IMR-90 (cell line): ENCODE measurements around the gene MACC1. TPM values are rescaled to one million over a fixed set of nuclear protein-coding genes. Genes with fewer than 3 reads are reported as not detected.

ENCODE experiments used
- ATAC-seq: fragments of 200-7000 bp; cut with Tn5 transposase; 2 replicates; pipeline ENCODE4 v1.9.1; 2020; ENCODE audit warnings: low read depth, mild to moderate bottlenecking, moderate library complexity
- BruUV-seq: library from RNA; stranded (reverse); fragments of 400-500 nt; replicated peaks from 2 replicates; lab custom pipeline; 2021; lab: Mats Ljungman, UMichigan
- CTCF ChIA-PET: fragments of 300-600 bp; formaldehyde crosslinking; extraction: SDS; loops from one replicate; lab custom pipeline; 2021; ENCODE audit warnings: antibody characterized with exemption; lab: Yijun Ruan, JAX
- POLR2A ChIA-PET: fragments of 300-600 bp; sonication (Branson Sonifier 250); formaldehyde crosslinking; loops from one replicate; lab custom pipeline; 2022; ENCODE audit warnings: antibody characterized with exemption; ENCODE audit not compliant: unreplicated experiment; lab: Charles Lee
- DNase-seq: peaks from one replicate; pipeline ENCODE4 v3.0.0; 2013
- H2AFZ ChIP-seq: replicated peaks from 2 replicates; pipeline ENCODE3; 2013; ENCODE audit warnings: low read length, mild to moderate bottlenecking; ENCODE audit not compliant: poor library complexity
- H2AK5ac ChIP-seq: 2 replicates; pipeline ENCODE4 v1.6.1; 2013; ENCODE audit warnings: low read depth, low read length, inconsistent platforms
- H2AK9ac ChIP-seq: replicated peaks from 2 replicates; pipeline ENCODE3; 2013; ENCODE audit warnings: mild to moderate bottlenecking, low read depth, low read length, moderate library complexity; ENCODE audit not compliant: poor library complexity
- H2BK120ac ChIP-seq: 2 replicates; pipeline ENCODE4 v1.6.1; 2013; ENCODE audit warnings: low read depth, low read length, inconsistent platforms
- H2BK15ac ChIP-seq: 3 replicates; pipeline ENCODE4 v1.6.1; 2013; ENCODE audit warnings: low read depth, low read length, inconsistent platforms
- H2BK20ac ChIP-seq: 2 replicates; pipeline ENCODE4 v1.6.1; 2013; ENCODE audit warnings: low read depth, mild to moderate bottlenecking, inconsistent platforms, low read length, moderate library complexity
- H2BK5ac ChIP-seq: 2 replicates; pipeline ENCODE4 v1.6.1; 2013; ENCODE audit warnings: mild to moderate bottlenecking, low read depth, low read length, inconsistent platforms; ENCODE audit not compliant: poor library complexity, severe bottlenecking
- H3K14ac ChIP-seq: replicated peaks from 2 replicates; pipeline ENCODE4 v1.6.1; 2013; ENCODE audit warnings: low read depth, low read length, inconsistent platforms
- H3K18ac ChIP-seq: 2 replicates; pipeline ENCODE4 v1.6.1; 2013; ENCODE audit warnings: low read depth, low read length, control low read depth
- H3K23ac ChIP-seq: 2 replicates; pipeline ENCODE4 v1.6.1; 2013; ENCODE audit warnings: low read depth, low read length, inconsistent platforms
- H3K27ac ChIP-seq: 2 replicates; pipeline ENCODE4 v1.5.1; 2013; ENCODE audit warnings: mild to moderate bottlenecking, control low read depth, low read length; ENCODE audit not compliant: insufficient read depth
- H3K27me3 ChIP-seq: 2 replicates; pipeline ENCODE4 v1.6.1; 2013; ENCODE audit warnings: low read length; ENCODE audit not compliant: control insufficient read depth, insufficient read depth
- H3K36me3 ChIP-seq: 2 replicates; pipeline ENCODE4 v1.6.1; 2013; ENCODE audit warnings: low read length, mixed read lengths; ENCODE audit not compliant: control insufficient read depth, insufficient read depth
- H3K4ac ChIP-seq: 2 replicates; pipeline ENCODE4 v1.6.1; 2013; ENCODE audit warnings: low read depth, low read length, inconsistent platforms
- H3K4me1 ChIP-seq: 2 replicates; pipeline ENCODE4 v1.6.1; 2013; ENCODE audit warnings: low read length, mixed read lengths; ENCODE audit not compliant: control insufficient read depth, insufficient read depth
- H3K4me2 ChIP-seq: 2 replicates; pipeline ENCODE4 v1.6.1; 2013; ENCODE audit warnings: low read depth, mild to moderate bottlenecking, control low read depth, low read length, moderate library complexity
- H3K4me3 ChIP-seq: 2 replicates; pipeline ENCODE4 v1.5.1; 2013; ENCODE audit warnings: low read depth, mild to moderate bottlenecking, control low read depth, low read length, moderate library complexity; ENCODE audit not compliant: insufficient read depth
- H3K56ac ChIP-seq: 2 replicates; pipeline ENCODE4 v1.6.1; 2013; ENCODE audit warnings: low read length, inconsistent platforms; ENCODE audit not compliant: insufficient read depth; ENCODE audit errors: extremely low read depth
- H3K79me1 ChIP-seq, 2 experiments: 2 replicates each; pipeline ENCODE4 v1.6.1; 2013; ENCODE audit warnings: low read length in 2 of 2, inconsistent platforms in 1 of 2, low read depth in 1 of 2
- H3K9ac ChIP-seq: 2 replicates; pipeline ENCODE4 v1.6.1; 2013; ENCODE audit warnings: low read depth, low read length, control low read depth
- H3K9me1 ChIP-seq: 2 replicates; pipeline ENCODE4 v1.6.1; 2013; ENCODE audit warnings: low read length, inconsistent platforms; ENCODE audit not compliant: insufficient read depth
- H3K9me3 ChIP-seq: 2 replicates; pipeline ENCODE4 v1.6.1; 2013; ENCODE audit warnings: low read length; ENCODE audit not compliant: control insufficient read depth, insufficient read depth
- H4K20me1 ChIP-seq: 2 replicates; pipeline ENCODE4 v1.6.1; 2013; ENCODE audit warnings: low read length, inconsistent platforms; ENCODE audit not compliant: insufficient read depth
- H4K5ac ChIP-seq: 2 replicates; pipeline ENCODE4 v1.6.1; 2013; ENCODE audit warnings: mild to moderate bottlenecking, low read depth, low read length, control low read depth
- H4K8ac ChIP-seq, 2 experiments: 2 replicates each; pipeline ENCODE4 v1.6.1; 2013; ENCODE audit warnings: low read depth in 2 of 2, low read length in 2 of 2, control low read depth in 1 of 2, inconsistent platforms in 1 of 2
- H4K91ac ChIP-seq: 2 replicates; pipeline ENCODE4 v1.6.1; 2013; ENCODE audit warnings: low read depth, low read length, inconsistent platforms; ENCODE audit not compliant: insufficient read depth
- CEBPB ChIP-seq: IDR thresholded peaks from 2 replicates; pipeline ENCODE4 v1.6.1; 2012; ENCODE audit warnings: low read depth, low read length, improper control_type of control experiment
- FOS ChIP-seq: fragments of 150-350 bp; IDR thresholded peaks from 2 replicates; pipeline ENCODE4 v1.6.1; 2016; ENCODE audit warnings: low read depth, low read length
- MAFK ChIP-seq: IDR thresholded peaks from 2 replicates; pipeline ENCODE4 v1.6.1; 2012; ENCODE audit warnings: low read depth, low read length, improper control_type of control experiment
- MAZ ChIP-seq: IDR thresholded peaks from 2 replicates; pipeline ENCODE4 v1.6.1; 2012; ENCODE audit warnings: low read depth, mild to moderate bottlenecking, low read length, improper control_type of control experiment, moderate library complexity, borderline replicate concordance
- WGBS, 2 experiments: methylation state at CpG; one replicate each; pipeline versions ENCODE4 v1.1.5 to v1.1.7; 2013; ENCODE audit warnings: missing lambda C conversion rate in 2 of 2; ENCODE audit not compliant: insufficient read length in 1 of 2; ENCODE audit errors: extremely low coverage in 2 of 2; 5-methylcytosine and 5-hydroxymethylcytosine counted together
- dilution Hi-C: fragments of 300-500 bp; cut with HindIII; formaldehyde crosslinking; loops from one replicate; pipeline ENCODE4 v1.14.3; 2018; ENCODE audit warnings: low sequenced_read_pairs; ENCODE audit not compliant: unreplicated experiment
- in situ Hi-C: fragments of 300-500 bp; cut with MboI; formaldehyde crosslinking; loops from 3 replicates; pipeline ENCODE4 v1.14.3; 2019; ENCODE audit warnings: low sequenced_read_pairs, inconsistent platforms, mixed read lengths
- intact Hi-C: fragments of 100-400 bp; cut with micrococcal nuclease; formaldehyde crosslinking; loops from 2 replicates; pipeline ENCODE4 v1.10.0; 2022
- polyA plus RNA-seq, 3 experiments: library from polyadenylated mRNA; depleted of rRNA; stranded (reverse); fragments of >200 nt; gene quantifications; 2 replicates each; pipeline ENCODE4 v1.2.3, GENCODE V29; 2012; ENCODE audit warnings: low replicate concordance in 1 of 3
- total RNA-seq: library from RNA; depleted of rRNA; stranded (reverse); fragments of >200 nt; gene quantifications from 2 replicates; pipeline ENCODE4 v1.2.3, GENCODE V29; 2012

MACC1 gene
- total and polyA plus RNA-seq, 2 of the 4 experiments (the other 2 are of a cell fraction) = under 0.01 TPM; not detected in 1

- H3K4ac ChIP-seq = peak overlapping the region; percentile 31; the same call in 1 of the 2 replicates
- peak overlapping the region; percentile 52 for H2BK120ac ChIP-seq
- dilution Hi-C loops = no loop called here
- peak overlapping the region; percentile 44 for H3K18ac ChIP-seq
- no peaks in the 10 kb centered on the region for H3K79me1 ChIP-seq
- no peak overlapping the region for H2AK5ac ChIP-seq
- no peak for TF ChIP-seq MAFK
- 0 out of 2 replicates have a peak, but pooled peaks have one; percentile 49 for TF ChIP-seq MAZ
- peak; percentile 86 for TF ChIP-seq CEBPB
- TF ChIP-seq FOS = peak; percentile 87
- 0 out of 2 replicates have a peak overlapping the region, but pooled peaks have one; percentile 11 for H3K4me2 ChIP-seq
- peaks cover 19% of the 10 kb centered on the region for H3K4me1 ChIP-seq
- H3K9me3 ChIP-seq = no peaks in the 10 kb centered on the region
- H3K56ac ChIP-seq = no peak overlapping the region; the same call in 1 of the 2 replicates
- H3K4me3 ChIP-seq = no peak overlapping the region
- peak overlapping the region; percentile 89 for H2BK5ac ChIP-seq
- no peak overlapping the region for H3K14ac ChIP-seq
- H2AFZ ChIP-seq = no peak overlapping the region
- peak overlapping the region; percentile 14; the same call in 1 of the 2 replicates for H4K91ac ChIP-seq
- no peaks in the 10 kb centered on the region for H3K36me3 ChIP-seq
- ChIA-PET POLR2A (no interaction called here), CTCF (no interaction called here)
- no peak overlapping the region for H4K5ac ChIP-seq
- H2AK9ac ChIP-seq = no peak overlapping the region
- no peaks in the 10 kb centered on the region for H3K27me3 ChIP-seq
- H2BK15ac ChIP-seq = no peak overlapping the region
- intact Hi-C loops = loop anchor here (5.0 kb wide), 1 partner anchor 74 kb away; no protein-coding TSS in a partner anchor
- peak; percentile 64 for ATAC-seq
- no peak overlapping the region for H3K9ac ChIP-seq
- H3K9me1 ChIP-seq = peaks cover 6% of the 10 kb centered on the region
- peak; percentile 97 for DNase-seq
- H4K20me1 ChIP-seq = no peaks in the 10 kb centered on the region
- no TSS peak for BruUV-seq
- in situ Hi-C loops = no loop called here
- H3K27ac ChIP-seq = peak overlapping the region; percentile 61; the same call in 1 of the 2 replicates
- H3K23ac ChIP-seq = no peak overlapping the region
- 0% methylated on average over 2 of the region's 4 CpGs; no CpG with 5 or more reads in 1 of the 2 experiments for WGBS, 2 experiments
- H4K8ac ChIP-seq = peak overlapping the region in 1 of 2 experiments; percentile 34; a peak in 1 of 4 replicates
- no peak overlapping the region for H2BK20ac ChIP-seq
Observed at GRCh38 chr7:20220921-20221547, 3.9 kb upstream of the MACC1 start.
